Measurements from ENCODE around the gene IST1.

The IST1 gene

GRCh38 chr16:71961066-71962039 is 66.0 kb downstream of the IST1 start:
- peaks cover 14% of the 10 kb centered on the region for H3K4me1 Mint-ChIP-seq
- no peak overlapping the region for H3K27ac Mint-ChIP-seq

GRCh38 chr16:71963125-71963875 is 68.0 kb downstream of the IST1 start:
- no peaks in the 10 kb centered on the region for H3K9me3 Mint-ChIP-seq
- H3K27me3 Mint-ChIP-seq: no peaks in the 10 kb centered on the region
- no peak overlapping the region for H3K27ac Mint-ChIP-seq
- H3K4me1 Mint-ChIP-seq: peaks cover 5% of the 10 kb centered on the region
- no peaks in the 10 kb centered on the region for H3K36me3 Mint-ChIP-seq
- no peak overlapping the region for H3K4me3 Mint-ChIP-seq

More at GRCh38 chr16:71961066-71962039, 66.0 kb downstream of the IST1 start:
- Mint-ChIP-seq H3K9me3 (no peaks in the 10 kb centered on the region), H3K36me3 (no peaks in the 10 kb centered on the region), H3K27me3 (no peaks in the 10 kb centered on the region), H3K4me3 (no peak overlapping the region)

GRCh38 chr16:71965223-71965622 is 69.9 kb downstream of the IST1 start:
- no peak overlapping the region for H3K27ac Mint-ChIP-seq
- no peaks in the 10 kb centered on the region for H3K27me3 Mint-ChIP-seq
- H3K36me3 Mint-ChIP-seq: no peaks in the 10 kb centered on the region
- peaks cover 5% of the 10 kb centered on the region for H3K4me1 Mint-ChIP-seq
- no peak overlapping the region for H3K4me3 Mint-ChIP-seq
- no peaks in the 10 kb centered on the region for H3K9me3 Mint-ChIP-seq

DNA sequence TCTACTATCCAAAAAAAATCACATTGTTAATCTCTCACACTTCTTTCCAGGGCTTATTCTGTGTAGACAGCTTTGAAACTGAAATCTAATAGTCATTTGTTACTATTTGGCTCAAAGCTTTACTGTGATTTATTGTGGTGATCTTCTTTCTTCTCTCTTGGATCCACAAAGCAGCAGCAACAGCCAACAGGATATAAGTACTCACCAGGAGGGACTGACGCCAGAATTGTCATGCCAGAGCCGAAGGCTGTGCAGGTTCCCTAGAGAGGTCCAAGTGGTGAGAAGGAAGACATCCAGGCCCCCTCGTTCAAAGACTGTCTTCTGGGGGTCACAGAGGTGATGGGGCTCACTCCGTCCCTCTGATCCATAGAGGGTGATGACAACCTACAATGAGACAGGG is 71.6 kb downstream of the IST1 start:
- no peaks in the 10 kb centered on the region for H3K27me3 Mint-ChIP-seq
- no peaks in the 10 kb centered on the region for H3K9me3 Mint-ChIP-seq
- no peak overlapping the region for H3K4me3 Mint-ChIP-seq
- H3K4me1 Mint-ChIP-seq: peaks cover 5% of the 10 kb centered on the region
- no peaks in the 10 kb centered on the region for H3K36me3 Mint-ChIP-seq
- no peak overlapping the region for H3K27ac Mint-ChIP-seq

DNA sequence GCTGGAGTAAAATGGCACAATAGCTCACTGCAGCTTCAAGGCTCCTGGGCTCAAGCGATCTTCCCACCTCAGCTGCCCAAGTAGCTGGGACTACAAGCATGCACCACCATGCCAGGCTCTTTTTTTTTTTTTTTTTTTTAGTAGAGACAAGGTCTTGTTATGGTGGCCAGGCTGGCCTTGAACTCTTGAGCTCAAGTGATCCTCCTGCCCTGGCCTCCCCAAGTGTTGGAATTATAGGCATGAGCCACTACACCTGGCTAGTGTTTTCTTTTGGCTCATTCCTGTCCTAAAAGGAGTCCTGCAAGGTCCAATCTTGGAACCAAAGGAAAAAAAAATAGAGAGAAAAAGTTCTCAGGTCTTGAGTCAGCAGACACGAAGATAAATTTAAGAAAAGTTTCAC is 74.0 kb downstream of the IST1 start:
- Mint-ChIP-seq H3K27me3 (no peaks in the 10 kb centered on the region), H3K9me3 (no peaks in the 10 kb centered on the region), H3K36me3 (no peaks in the 10 kb centered on the region), H3K4me3 (no peak overlapping the region), H3K4me1 (no peaks in the 10 kb centered on the region), H3K27ac (no peak overlapping the region)

DNA sequence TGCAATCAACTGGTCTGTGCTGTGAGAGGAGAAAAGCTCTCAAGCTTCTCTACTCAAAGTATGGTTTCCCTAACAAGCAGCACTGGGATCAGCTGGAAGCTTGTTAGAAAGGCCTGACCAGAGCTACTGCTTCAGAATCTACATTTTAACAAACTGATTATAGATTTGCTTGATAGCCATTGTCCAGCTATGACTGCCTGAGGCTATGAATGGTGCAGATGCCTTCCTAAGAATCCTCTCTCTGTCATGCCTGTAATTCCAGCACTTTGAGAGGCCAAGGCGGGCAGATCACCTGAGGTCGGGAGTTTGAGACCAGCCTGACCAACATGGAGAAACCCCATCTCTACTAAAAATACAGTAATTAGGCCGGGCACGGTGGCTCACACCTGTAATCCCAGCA is 76.2 kb downstream of the IST1 start:
- no peaks in the 10 kb centered on the region for H3K4me1 Mint-ChIP-seq
- no peak overlapping the region for H3K27ac Mint-ChIP-seq
- H3K36me3 Mint-ChIP-seq: no peaks in the 10 kb centered on the region
- no peaks in the 10 kb centered on the region for H3K9me3 Mint-ChIP-seq
- no peaks in the 10 kb centered on the region for H3K27me3 Mint-ChIP-seq
- no peak overlapping the region for H3K4me3 Mint-ChIP-seq

GRCh38 chr16:71972356-71972755 is 77.0 kb downstream of the IST1 start:
- H3K4me1 Mint-ChIP-seq: no peaks in the 10 kb centered on the region
- H3K36me3 Mint-ChIP-seq: no peaks in the 10 kb centered on the region
- no peak overlapping the region for H3K27ac Mint-ChIP-seq
- no peak overlapping the region for H3K4me3 Mint-ChIP-seq
- no peaks in the 10 kb centered on the region for H3K27me3 Mint-ChIP-seq
- no peaks in the 10 kb centered on the region for H3K9me3 Mint-ChIP-seq

GRCh38 chr16:71973001-71973400 is 77.7 kb downstream of the IST1 start:
- Mint-ChIP-seq H3K27me3 (no peaks in the 10 kb centered on the region), H3K36me3 (no peaks in the 10 kb centered on the region), H3K4me3 (no peak overlapping the region), H3K27ac (no peak overlapping the region), H3K4me1 (no peaks in the 10 kb centered on the region), H3K9me3 (no peaks in the 10 kb centered on the region)

GRCh38 chr16:71974068-71974818 is 78.9 kb downstream of the IST1 start:
- H3K9me3 Mint-ChIP-seq: no peaks in the 10 kb centered on the region

More at GRCh38 chr16:71974068-71974818, 78.9 kb downstream of the IST1 start:
- Mint-ChIP-seq H3K36me3 (no peaks in the 10 kb centered on the region), H3K27me3 (no peaks in the 10 kb centered on the region), H3K4me1 (no peaks in the 10 kb centered on the region), H3K4me3 (no peak overlapping the region), H3K27ac (no peak overlapping the region)
